ENCODE results near the gene GSG1L.

GSG1L gene

DNA sequence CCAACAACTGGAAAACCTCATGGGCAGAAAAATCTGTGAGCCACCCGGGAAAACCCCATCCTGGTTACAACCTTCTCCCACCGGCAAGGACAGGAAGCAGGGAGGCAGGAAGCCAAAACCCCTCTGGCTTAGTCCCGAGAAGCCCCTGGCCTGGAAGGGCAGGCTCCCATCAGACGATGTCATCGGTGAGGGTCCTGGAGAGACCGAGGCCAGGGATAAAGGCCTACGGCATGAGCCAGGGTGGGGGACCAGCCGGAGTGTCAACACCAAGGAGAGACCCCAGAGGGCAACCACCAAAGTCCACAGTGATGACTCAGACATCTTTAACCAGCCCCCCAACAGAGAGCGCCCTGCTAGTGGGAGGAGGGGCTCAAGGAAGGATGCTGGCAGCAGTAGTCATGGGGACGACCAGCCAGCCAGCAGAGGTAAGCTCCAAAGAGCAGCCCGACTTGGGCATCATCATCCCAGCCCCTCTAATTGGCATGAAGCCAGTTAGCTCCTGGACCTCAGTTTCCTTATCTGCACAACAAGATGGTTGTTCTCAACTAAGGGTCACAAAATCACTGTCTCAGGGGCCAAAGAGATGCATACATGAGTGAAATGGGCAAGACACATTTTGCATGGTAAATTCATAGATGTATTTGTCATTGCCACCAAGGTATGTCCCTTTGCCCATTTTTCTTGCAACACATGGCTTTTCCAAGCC lies 322.9 kb downstream of the GSG1L start:
- DNase-seq (ENCODE audit: low read depth in 2 of 2, low spot score in 1 of 2), result no peak

DNA sequence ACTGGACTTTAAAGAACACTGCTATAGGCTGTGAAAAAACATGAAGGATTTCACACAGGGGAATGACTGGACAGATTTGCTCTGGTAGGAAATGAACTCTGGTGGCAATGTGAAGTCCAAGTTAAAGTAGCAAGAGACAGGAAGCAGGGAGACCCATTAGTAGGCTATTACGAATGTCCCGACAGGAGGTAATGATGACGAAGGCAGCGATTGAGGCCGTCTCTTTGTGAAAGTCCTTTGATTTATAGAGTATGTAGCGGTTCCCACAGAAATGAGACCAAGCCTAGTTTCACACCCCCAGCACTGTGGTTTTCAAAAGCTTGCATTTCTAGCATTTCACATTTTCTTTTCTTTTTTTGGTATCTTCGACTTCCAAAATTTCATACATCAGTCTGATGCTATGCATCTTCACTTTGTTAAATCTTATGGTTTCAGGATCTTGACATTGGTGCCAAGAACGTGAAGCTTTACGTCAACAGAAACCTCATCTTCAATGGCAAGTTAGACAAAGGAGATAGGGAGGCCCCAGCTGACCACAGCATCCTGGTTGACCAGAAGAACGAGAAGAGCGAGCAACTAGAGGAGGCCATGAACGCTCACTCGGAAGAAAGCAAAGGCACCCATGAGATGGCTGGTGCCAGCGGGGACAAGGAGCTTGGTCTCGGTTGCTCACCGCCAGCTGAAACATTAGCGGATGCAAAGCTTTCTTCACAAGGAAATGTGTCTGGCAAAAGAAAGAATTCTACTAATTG lies 323.7 kb downstream of the GSG1L start:
- DNase-seq (ENCODE audit: low read depth in 2 of 2, low spot score in 1 of 2), result no peak

- DNase-seq (ENCODE audit: low read depth in 2 of 2, low spot score in 1 of 2), result no peak
Observed at GRCh38 chr16:27738596-27738995, 324.9 kb downstream of the GSG1L start.
